ENCODE data around the gene TTC1.
A peak's percentile ranks its signal among the peaks of the same experiment; 100 is the strongest.
"Not testable (repeated sequence)": the region's sequence is repeated elsewhere in the genome, so short reads cannot be mapped to it uniquely, and the experiment has no call there.

TTC1 gene, protein sequence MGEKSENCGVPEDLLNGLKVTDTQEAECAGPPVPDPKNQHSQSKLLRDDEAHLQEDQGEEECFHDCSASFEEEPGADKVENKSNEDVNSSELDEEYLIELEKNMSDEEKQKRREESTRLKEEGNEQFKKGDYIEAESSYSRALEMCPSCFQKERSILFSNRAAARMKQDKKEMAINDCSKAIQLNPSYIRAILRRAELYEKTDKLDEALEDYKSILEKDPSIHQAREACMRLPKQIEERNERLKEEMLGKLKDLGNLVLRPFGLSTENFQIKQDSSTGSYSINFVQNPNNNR

DNA sequence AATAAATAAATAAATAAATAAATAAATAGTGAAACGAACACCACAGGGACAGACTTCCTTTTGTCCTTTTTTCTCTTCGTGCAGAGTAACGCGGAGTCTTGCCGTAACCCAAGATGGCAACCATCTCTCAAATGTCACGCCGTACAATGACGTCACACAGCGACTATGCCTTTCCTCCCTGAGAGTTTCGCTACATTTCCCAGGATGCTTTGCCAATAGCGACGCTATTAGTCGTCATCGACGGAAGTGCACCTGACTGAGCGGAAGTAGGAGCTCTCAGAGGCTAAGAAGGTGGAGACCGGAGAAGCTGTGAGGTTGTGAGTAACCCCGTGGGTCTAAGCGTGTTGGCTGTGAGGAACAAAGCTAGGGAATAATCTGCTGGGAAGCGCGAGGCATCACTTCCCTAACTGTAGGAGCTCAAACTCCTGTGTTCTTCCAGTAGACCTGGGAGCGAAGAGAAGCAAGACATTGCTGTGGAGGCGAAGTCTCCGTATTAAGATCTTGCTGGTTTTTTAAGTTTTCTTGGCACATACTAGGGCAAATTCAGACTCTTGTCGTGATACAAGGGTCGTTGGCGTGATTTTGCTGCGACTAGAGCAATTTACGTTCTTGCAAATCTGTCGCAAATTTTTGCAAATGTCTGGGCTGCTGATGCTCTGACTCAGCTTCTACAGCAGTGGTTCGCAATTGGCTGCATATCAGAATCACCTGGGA, at the start of gene TTC1:
Gene TTC1, plus strand, starts transcription at position 263 of the 714 bp plus-strand sequence. CDS start 1,390 bp downstream, outside the sequence.
- no peaks in the 10 kb centered on the region for H3K36me3 ChIP-seq (ENCODE audit: control insufficient read depth, insufficient read depth, low read length)
- H3K4me1 ChIP-seq (ENCODE audit: control insufficient read depth, insufficient read depth, low read length) = peaks cover 2% of the 10 kb centered on the region
- peak within 1 kb of the TSS; percentile 33 for H3K9ac ChIP-seq (ENCODE audit: low read length)
- H3K4me3 ChIP-seq (ENCODE audit: low read length) = peak within 1 kb of the TSS; percentile 85
- no peaks in the 10 kb centered on the region for H3K27me3 ChIP-seq (ENCODE audit: control insufficient read depth, insufficient read depth, low read length)
- peak within 1 kb of the TSS; percentile 57 for H3K27ac ChIP-seq (ENCODE audit: low read depth, low read length)

DNA sequence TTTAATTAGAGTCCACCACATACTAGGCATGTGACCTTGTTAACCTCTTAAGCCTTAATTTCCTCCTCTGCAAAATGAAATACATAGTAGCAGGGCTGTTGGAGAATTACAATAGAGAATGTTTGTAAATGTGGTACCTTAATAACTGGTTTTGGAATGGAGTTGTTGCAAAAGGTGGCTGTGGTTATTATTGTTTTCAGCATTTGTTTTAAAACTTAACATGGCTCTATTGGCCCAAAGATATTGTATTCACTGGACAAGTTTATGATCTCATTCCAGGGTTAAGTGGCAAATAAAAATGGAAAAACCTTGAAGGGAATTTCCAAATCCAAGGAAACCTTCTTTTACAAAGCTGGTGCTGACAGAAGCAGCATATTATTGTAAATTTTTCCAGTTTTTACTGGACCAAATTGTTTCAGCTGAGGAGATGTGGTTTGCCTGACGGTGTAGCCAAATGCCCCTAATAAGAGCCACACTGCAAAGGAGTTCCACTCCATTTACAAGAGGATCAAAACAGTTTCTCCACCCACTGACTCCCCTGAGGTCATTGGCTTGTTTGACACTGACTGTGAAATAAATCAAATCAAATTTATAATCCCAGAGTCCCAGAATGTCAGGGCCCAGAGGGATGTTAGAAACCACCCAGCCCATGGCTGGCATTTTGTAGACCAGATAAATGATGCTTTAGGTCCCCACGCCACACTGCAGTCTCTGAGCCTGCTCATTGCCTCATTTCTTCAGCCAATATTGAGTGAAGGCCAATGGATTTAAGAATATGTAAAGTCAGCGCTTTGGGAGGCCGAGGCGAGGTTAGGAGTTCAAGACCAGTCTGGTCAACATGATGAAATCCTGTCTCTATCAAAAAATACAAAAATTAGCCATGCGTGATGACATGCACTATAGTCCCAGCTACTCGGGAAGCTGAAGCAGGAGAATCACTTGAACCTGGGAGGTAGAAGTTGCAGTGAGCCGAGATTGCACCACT, 47.5 kb upstream of the TTC1 start:
- H3K4me1 ChIP-seq (ENCODE audit: control insufficient read depth, insufficient read depth, low read length) = no peaks in the 10 kb centered on the region
- H3K27ac ChIP-seq (ENCODE audit: low read depth, low read length) = no peak overlapping the region
- no peak overlapping the region for H3K9ac ChIP-seq (ENCODE audit: low read length)
- H3K27me3 ChIP-seq (ENCODE audit: control insufficient read depth, insufficient read depth, low read length) = no peaks in the 10 kb centered on the region
- no peak overlapping the region for H3K4me3 ChIP-seq (ENCODE audit: low read length)
- H3K36me3 ChIP-seq (ENCODE audit: control insufficient read depth, insufficient read depth, low read length) = no peaks in the 10 kb centered on the region

DNA sequence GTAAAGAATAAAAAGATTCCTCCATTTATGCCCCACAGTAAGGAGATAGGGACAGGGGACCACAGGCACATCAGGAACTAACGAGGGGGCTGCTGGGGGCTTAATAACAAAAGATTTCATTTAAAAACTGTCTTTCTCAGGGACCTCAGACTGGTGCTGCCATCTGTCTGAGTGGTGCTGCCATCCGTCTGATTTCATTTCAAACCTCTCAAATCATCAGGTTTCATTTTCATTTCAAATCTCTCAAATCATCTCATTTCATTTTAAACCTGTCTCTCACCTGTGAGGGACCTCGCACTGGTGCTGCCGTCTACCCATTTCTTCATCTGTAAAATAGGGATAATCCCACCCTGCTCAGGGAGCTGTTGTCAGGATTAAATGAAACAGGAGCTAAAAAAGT, 46.7 kb upstream of the TTC1 start:
- H3K9ac ChIP-seq (ENCODE audit: low read length) = no peak overlapping the region
- H3K36me3 ChIP-seq (ENCODE audit: control insufficient read depth, insufficient read depth, low read length) = no peaks in the 10 kb centered on the region
- no peak overlapping the region for H3K4me3 ChIP-seq (ENCODE audit: low read length)
- H3K27ac ChIP-seq (ENCODE audit: low read depth, low read length) = no peak overlapping the region
- no peaks in the 10 kb centered on the region for H3K4me1 ChIP-seq (ENCODE audit: control insufficient read depth, insufficient read depth, low read length)
- no peaks in the 10 kb centered on the region for H3K27me3 ChIP-seq (ENCODE audit: control insufficient read depth, insufficient read depth, low read length)

DNA sequence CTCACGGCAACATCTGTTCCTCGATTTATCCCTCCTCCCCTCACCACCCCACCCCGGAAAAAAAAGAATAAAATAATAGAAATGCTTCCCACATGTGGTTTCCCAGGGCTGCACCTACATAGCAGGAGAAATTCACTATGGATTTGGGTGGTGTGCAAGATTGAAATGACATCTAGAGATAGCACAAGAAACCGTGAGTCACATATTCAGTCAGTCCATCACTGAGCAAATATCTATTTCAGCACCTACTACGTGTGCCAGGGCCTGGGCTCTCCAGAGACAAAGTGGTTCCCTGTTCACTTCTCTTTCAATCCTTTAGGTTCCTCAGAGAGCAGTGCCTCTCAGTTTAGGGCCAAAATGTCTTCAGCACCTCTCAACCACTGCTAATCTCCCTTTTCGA, 45.0 kb upstream of the TTC1 start:
- H3K9ac ChIP-seq (ENCODE audit: low read length) = no peak overlapping the region
- H3K36me3 ChIP-seq (ENCODE audit: control insufficient read depth, insufficient read depth, low read length) = no peaks in the 10 kb centered on the region
- H3K4me3 ChIP-seq (ENCODE audit: low read length) = no peak overlapping the region
- no peaks in the 10 kb centered on the region for H3K4me1 ChIP-seq (ENCODE audit: control insufficient read depth, insufficient read depth, low read length)
- H3K27me3 ChIP-seq (ENCODE audit: control insufficient read depth, insufficient read depth, low read length) = no peaks in the 10 kb centered on the region
- no peak overlapping the region for H3K27ac ChIP-seq (ENCODE audit: low read depth, low read length)

DNA sequence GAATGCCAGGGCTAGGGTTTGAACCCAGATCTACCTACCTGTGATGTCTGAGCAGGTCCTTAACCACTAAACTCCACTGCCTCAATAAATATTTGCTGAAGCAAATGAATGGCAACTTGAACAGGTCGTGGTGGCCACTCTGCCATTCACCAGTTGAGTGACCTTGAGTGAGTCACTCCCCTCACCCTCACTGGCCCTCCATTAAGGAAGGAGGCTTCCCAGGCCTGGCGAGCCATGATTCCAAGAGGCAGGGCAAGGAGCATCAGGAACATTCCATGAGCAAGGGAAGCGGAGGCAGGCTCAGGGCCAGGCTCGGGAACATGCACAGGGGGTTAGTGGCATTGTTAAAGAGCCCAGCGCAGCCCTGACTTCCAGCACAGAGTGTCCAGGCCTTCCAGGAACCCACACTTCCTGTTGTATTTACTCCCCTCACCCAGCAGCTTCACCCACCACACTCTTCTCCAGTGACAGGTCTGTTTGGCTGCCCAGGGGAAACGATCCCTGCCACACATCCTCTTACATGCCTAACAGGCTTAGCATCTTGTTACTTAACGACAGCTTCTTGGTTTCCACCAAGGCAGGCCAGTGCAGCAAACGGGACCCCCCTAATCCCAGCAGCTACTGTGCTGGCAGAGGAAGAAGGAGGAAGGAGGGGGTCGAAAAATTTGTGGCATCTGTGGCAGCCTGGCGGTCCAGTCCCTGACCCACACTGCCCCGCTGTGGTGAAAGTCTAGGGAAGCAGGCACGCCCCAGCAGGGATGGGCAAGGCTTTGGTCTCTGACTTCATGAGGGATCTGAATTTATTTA, 43.7 kb upstream of the TTC1 start:
- H3K9ac ChIP-seq (ENCODE audit: low read length) = no peak overlapping the region
- no peaks in the 10 kb centered on the region for H3K27me3 ChIP-seq (ENCODE audit: control insufficient read depth, insufficient read depth, low read length)
- H3K4me3 ChIP-seq (ENCODE audit: low read length) = no peak overlapping the region

DNA sequence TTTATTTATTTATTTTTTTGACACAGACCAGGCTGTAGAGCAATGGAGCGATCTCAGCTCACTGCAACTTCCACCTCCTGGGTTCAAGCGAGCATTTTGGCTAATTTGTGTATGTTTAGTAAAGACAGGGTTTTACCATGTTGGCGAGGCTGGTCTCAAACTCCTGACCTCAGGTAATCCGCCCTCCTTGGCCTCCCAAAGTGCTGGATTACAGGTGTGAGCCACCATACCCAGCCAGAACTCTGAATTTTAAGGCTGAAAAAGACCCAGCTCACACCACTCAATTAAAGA, 43.2 kb upstream of the TTC1 start:
- not testable (repeated sequence) for H3K36me3 ChIP-seq (ENCODE audit: control insufficient read depth, insufficient read depth, low read length); H3K9ac ChIP-seq (ENCODE audit: low read length); H3K27me3 ChIP-seq (ENCODE audit: control insufficient read depth, insufficient read depth, low read length); H3K4me3 ChIP-seq (ENCODE audit: low read length); H3K4me1 ChIP-seq (ENCODE audit: control insufficient read depth, insufficient read depth, low read length); H3K27ac ChIP-seq (ENCODE audit: low read depth, low read length)

More for the DNA sequence above, 43.7 kb upstream of the TTC1 start:
- Histone ChIP-seq H3K36me3 (ENCODE audit: control insufficient read depth, insufficient read depth, low read length) (no peaks in the 10 kb centered on the region), H3K27ac (ENCODE audit: low read depth, low read length) (no peak overlapping the region), H3K4me1 (ENCODE audit: control insufficient read depth, insufficient read depth, low read length) (no peaks in the 10 kb centered on the region)

DNA sequence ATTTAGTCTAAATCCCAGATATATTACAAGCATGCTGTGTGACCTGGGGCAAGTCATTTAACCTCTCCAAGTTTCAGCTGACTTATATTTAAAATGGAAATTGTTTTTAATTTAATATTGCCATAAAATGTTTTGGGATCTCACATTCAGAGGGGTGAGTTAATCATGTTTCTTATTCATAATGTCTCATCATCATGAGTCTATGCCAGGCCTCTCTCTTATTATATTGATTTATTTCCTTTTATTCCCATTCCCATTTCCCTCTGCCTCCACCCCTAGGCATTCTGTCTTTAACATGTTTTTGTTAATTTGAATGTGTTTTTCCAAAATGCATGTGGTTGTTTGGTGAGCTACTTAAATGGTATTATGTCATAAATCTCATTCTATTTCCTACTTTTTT, 39.0 kb upstream of the TTC1 start:
- Histone ChIP-seq H3K27me3 (ENCODE audit: control insufficient read depth, insufficient read depth, low read length) (peaks cover 15% of the 10 kb centered on the region), H3K4me1 (ENCODE audit: control insufficient read depth, insufficient read depth, low read length) (no peaks in the 10 kb centered on the region), H3K27ac (ENCODE audit: low read depth, low read length) (no peak overlapping the region), H3K4me3 (ENCODE audit: low read length) (no peak overlapping the region), H3K36me3 (ENCODE audit: control insufficient read depth, insufficient read depth, low read length) (no peaks in the 10 kb centered on the region), H3K9ac (ENCODE audit: low read length) (no peak overlapping the region)

DNA sequence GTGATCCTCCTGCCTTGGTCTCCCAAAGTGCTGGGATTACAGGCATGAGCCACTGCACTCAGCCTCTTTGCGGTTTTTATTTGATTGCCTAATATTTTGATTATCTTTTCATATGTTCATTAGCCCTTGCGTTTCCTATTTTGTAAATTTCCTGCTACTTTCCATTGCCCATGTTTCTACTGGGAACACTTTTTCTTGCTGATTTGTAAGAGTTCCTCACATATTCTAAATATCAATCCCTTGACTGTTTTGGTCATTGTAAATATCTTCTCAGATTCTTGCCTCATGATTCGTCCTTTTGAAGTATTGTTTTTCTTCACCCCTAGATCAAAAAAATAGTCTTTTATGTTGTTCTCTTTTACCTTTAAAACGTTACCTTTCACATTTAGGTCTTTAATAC, 37.9 kb upstream of the TTC1 start:
- H3K27me3 ChIP-seq (ENCODE audit: control insufficient read depth, insufficient read depth, low read length) = peaks cover 15% of the 10 kb centered on the region
- no peaks in the 10 kb centered on the region for H3K36me3 ChIP-seq (ENCODE audit: control insufficient read depth, insufficient read depth, low read length)
- H3K9ac ChIP-seq (ENCODE audit: low read length) = no peak overlapping the region
- H3K4me3 ChIP-seq (ENCODE audit: low read length) = no peak overlapping the region
- H3K4me1 ChIP-seq (ENCODE audit: control insufficient read depth, insufficient read depth, low read length) = no peaks in the 10 kb centered on the region
- no peak overlapping the region for H3K27ac ChIP-seq (ENCODE audit: low read depth, low read length)

DNA sequence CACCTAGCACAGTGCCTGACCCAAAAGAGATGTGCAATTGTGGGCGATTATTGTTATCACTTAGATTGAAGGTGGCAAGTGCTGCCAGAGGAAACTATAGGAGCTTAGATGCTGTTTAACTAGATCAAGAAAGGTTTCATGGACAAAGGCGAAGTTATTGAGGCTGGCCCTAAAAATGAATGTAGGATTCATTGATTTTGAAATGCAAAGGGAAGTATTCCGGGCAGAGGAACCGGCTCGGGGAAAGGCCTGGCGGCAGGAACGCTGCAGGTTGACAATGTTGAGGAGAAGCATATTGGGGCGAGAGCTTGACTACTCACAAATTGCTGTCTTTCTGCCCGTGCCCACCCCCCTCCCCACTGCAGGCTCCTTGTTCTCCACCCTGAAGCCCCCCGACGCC, 37.4 kb upstream of the TTC1 start:
- no peak overlapping the region for H3K9ac ChIP-seq (ENCODE audit: low read length)
- peaks cover 15% of the 10 kb centered on the region for H3K27me3 ChIP-seq (ENCODE audit: control insufficient read depth, insufficient read depth, low read length)
- H3K4me3 ChIP-seq (ENCODE audit: low read length) = no peak overlapping the region
- no peaks in the 10 kb centered on the region for H3K4me1 ChIP-seq (ENCODE audit: control insufficient read depth, insufficient read depth, low read length)
- H3K27ac ChIP-seq (ENCODE audit: low read depth, low read length) = no peak overlapping the region
- no peaks in the 10 kb centered on the region for H3K36me3 ChIP-seq (ENCODE audit: control insufficient read depth, insufficient read depth, low read length)

DNA sequence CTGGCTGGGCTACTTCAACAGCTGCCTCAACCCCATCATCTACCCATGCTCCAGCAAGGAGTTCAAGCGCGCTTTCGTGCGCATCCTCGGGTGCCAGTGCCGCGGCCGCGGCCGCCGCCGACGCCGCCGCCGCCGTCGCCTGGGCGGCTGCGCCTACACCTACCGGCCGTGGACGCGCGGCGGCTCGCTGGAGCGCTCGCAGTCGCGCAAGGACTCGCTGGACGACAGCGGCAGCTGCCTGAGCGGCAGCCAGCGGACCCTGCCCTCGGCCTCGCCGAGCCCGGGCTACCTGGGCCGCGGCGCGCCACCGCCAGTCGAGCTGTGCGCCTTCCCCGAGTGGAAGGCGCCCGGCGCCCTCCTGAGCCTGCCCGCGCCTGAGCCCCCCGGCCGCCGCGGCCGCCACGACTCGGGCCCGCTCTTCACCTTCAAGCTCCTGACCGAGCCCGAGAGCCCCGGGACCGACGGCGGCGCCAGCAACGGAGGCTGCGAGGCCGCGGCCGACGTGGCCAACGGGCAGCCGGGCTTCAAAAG, 36.9 kb upstream of the TTC1 start:
- Histone ChIP-seq H3K36me3 (ENCODE audit: control insufficient read depth, insufficient read depth, low read length) (no peaks in the 10 kb centered on the region), H3K9ac (ENCODE audit: low read length) (no peak overlapping the region), H3K4me1 (ENCODE audit: control insufficient read depth, insufficient read depth, low read length) (no peaks in the 10 kb centered on the region), H3K27me3 (ENCODE audit: control insufficient read depth, insufficient read depth, low read length) (peaks cover 15% of the 10 kb centered on the region), H3K27ac (ENCODE audit: low read depth, low read length) (no peak overlapping the region), H3K4me3 (ENCODE audit: low read length) (no peak overlapping the region)

DNA sequence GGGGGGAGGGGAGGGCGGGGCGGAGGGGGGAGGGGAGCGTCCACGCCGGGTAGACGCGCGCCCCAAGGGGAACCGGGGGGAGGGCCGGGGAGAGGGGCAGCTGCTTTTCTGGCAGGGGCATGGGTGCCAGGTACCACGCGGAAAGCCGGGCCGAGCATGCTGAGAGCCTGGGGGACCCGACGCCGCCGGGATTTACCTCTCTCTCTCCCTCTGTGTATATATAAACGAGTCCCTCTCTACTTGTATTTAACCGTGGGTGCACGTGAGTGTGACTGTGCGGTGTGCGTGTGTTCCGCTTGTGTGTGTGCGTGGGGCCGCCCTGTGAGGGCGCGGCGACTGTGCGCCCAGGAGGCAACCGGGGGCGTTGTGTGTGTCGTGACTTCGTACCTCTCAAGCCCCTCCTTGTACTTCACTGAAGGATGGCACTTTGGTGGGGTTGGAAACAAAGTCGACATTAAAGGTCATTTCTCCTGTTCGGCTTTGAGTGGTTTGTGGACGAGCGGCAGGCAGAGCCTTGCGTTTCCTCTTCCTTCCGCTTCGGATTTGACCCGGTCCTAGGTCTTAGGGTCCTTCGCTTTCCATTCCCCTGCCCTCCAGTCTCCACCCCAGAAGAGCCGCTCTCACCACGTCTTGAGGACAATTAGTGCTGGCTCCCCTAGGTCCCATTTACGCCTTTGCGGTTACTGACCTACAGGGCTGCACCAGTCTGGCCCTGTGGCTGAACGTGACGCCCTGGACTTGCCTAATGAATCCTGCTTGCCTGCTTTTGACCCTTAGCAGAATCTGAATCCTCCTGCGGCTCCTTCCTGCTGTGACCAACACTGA, 36.2 kb upstream of the TTC1 start:
- no peaks in the 10 kb centered on the region for H3K36me3 ChIP-seq (ENCODE audit: control insufficient read depth, insufficient read depth, low read length)
- no peak overlapping the region for H3K9ac ChIP-seq (ENCODE audit: low read length)
- H3K27me3 ChIP-seq (ENCODE audit: control insufficient read depth, insufficient read depth, low read length) = peaks cover 15% of the 10 kb centered on the region
- no peaks in the 10 kb centered on the region for H3K4me1 ChIP-seq (ENCODE audit: control insufficient read depth, insufficient read depth, low read length)
- no peak overlapping the region for H3K4me3 ChIP-seq (ENCODE audit: low read length)
- no peak overlapping the region for H3K27ac ChIP-seq (ENCODE audit: low read depth, low read length)
